GM19238 (cell line): ENCODE measurements around the gene FRAT2.
"Not testable (repeated sequence)": the region's sequence is repeated elsewhere in the genome, so short reads cannot be mapped to it uniquely, and the experiment has no call there.

Source experiments
- DNase-seq: peaks from one replicate; pipeline ENCODE4 v3.0.0; 2011; ENCODE audit warnings: low spot score; ENCODE audit not compliant: insufficient read length

Gene FRAT2

GRCh38 chr10:97356318-97356914 lies 21.9 kb upstream of the FRAT2 start:
- DNase-seq = no peak

DNA sequence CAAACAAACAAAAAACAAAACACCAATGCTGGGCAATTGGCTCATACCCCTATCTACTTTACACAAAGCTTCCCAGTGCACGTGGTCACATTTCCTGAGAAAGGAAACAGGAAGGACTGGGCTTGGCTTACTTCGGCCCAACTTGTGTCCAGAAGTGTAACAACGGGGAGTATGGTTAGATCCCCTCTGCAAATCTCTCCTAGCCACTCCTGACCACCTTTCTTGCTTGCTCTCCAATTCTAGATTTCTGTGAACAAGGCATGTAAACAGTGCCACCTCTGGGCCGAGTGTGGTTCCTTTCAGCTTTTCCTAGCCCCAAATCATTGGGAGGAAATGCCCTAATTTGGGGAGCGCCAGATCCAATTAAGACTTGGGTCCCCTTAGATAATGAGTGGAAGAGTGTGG lies 21.0 kb upstream of the FRAT2 start:
- no peak for DNase-seq

DNA sequence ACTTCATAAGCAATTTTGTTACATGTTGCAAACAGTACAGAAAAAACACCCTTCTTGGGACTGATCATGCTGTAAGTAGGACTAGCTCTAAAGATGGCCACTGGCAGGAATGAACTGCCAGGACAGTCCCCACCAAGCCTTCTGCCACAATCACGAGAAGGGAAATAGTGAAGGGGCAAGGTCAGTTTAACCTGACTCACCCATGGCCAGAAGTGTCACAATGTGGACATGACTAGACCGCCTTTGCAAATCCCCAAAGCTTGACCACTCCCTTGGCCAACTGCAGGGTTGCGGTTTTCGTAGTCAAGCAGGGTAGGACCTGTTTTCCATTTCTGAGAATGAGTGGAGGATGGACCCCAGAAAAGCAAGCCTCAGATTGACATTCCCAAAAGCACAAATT lies 19.4 kb upstream of the FRAT2 start:
- no peak for DNase-seq

GRCh38 chr10:97349752-97350513 lies 15.4 kb upstream of the FRAT2 start:
- no peak for DNase-seq

DNA sequence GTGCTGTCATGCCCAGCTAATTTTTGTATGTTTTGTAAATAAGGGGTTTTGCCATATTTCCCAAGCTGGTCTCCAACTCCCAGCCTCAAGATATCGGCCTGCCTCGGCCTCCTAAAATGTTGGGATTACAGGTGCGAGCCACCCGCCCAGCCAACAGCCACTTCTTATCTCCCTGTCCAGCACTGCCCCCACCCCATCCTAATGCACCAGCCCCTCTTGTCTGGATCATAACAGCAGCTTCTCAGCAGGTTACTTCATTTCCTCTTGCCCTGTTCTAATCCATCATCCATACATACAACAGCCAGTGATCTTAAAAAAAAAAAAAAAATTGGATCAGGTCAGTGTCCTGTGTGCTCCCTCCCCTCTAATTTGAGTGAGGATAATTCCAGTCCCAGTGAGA lies 12.8 kb upstream of the FRAT2 start:
- no peak for DNase-seq

DNA sequence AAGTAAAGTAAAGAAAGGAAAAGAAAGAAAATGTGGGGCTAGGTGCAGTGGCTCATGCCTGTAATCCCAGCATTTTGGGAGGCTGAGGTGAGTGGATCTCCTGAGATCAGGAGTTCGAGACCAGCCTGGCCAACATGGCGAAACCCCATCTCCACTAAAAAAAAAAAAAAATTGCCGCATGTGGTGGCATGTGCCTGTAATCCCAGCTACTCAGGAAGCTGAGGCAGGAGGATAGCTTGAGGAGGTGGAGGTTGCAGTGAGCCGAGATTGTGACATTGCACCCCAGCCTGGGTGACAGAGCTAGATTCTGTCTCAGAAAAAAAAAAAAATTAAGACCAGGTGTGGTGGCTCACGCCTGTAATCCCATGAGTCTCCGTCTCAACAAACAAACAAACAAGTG lies 9.1 kb upstream of the FRAT2 start:
- DNase-seq = not testable (repeated sequence)

- no peak for DNase-seq
Measured at GRCh38 chr10:97341416-97341815, 6.9 kb upstream of the FRAT2 start.

- DNase-seq = no peak
Measured at GRCh38 chr10:97338041-97338440, 3.5 kb upstream of the FRAT2 start.

DNA sequence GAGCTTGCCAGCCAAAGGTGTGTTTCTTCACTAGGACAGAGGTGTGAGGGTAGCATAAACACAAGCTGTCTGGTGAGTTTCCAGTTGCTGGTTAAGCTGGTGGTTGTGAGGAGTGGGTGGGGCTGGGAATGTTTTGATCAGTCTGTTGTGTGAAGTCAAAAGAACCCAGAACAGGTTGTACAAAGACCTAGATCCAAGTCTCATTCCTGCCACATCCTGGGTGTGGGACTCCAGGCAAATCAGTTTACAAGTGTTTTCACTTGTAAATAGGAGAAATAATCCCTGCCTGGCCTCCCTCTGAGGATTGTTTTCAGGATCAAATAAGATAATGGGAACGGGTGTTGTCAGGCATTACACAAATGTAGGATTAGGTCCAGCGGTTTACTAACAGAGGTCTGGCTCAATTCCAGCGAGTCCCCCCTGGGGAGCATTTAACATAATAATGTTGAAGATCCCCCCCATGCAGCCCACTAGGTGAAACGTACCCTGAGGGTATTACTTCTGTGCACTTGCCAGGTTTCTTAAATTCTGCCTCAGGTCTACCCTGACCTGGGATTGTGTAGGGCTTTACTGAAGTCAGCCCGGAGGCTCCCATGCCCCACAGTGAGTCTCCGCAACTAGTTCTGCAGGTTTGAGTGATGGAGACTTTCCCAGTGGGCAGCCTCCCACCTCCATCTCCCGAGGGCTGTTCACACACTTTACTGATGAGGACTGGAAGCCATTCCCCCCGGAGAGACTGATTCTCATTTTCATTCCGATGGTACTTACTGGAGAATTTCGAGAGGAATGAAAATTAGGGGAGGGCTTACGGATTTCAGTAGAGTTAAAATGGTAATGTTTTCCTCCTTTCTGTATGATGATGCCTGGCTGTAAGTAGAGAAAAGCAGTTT lies 2.7 kb upstream of the FRAT2 start:
- no peak for DNase-seq

GRCh38 chr10:97336446-97336845 lies 1.9 kb upstream of the FRAT2 start:
- no peak for DNase-seq

GRCh38 chr10:97336006-97336405 lies 1.5 kb upstream of the FRAT2 start:
- DNase-seq = no peak

DNA sequence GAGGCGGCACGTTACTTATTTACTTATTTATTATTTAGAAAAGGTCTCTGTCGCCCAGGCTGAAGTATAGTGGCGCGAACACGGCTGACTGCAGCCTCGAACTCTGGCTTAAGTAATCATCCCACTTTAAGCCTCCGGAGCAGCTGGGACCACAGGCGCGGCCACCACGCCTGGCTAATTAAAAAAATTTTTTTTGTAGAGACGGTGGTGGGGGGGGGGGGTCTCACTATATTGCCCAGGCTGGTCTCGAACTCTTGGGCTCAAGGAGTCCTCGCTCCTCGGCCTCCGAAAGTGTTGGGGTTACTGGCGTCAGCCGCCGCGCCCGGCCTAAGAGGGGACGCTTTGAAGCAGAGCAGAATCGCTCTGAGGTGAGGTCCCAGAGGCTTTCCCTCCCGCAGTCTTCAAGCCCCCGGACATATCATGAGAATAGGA lies 675 bp upstream of the FRAT2 start:
- no peak for DNase-seq

- DNase-seq = peak; percentile 27
Measured at GRCh38 chr10:97333601-97334369, 744 bp downstream of the FRAT2 start.

GRCh38 chr10:97333351-97333600 lies 1.3 kb downstream of the FRAT2 start:
- no peak for DNase-seq

DNA sequence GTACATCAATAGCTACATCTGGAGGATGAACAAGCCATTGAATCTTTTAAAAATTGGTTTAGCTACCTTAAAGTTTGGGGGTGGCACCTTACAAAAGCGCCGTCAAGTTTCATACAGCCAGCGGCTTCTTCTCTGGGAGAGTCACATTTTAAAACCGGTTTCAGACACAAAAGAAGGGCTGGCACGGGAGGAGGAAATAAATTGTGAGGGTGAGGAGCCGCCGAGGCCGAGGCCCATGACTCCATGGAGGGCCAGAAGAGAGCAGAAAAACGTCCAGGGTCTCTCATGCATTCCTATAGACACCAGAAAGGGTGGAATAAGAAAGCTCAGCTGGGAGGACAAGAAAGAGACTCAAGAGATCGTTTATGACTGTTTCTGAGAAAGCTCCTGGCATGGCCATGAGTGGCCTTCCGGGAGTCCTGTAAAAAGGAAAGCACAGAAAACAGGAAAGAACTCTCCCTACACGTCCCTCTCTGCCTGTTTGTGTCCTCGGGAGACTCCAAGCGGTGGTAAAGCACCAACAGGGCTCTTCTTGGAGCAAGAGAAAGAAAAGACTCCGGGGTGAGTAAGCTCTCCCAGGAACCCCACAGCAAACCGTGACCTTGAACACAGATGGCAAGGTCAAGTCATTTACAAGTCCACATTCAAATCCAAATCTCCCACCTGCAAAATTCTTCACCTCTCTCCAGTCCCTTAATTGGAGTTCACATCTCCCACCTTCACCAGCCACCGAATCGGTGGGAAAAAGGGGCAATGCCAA lies 1.8 kb downstream of the FRAT2 start:
- no peak for DNase-seq

DNA sequence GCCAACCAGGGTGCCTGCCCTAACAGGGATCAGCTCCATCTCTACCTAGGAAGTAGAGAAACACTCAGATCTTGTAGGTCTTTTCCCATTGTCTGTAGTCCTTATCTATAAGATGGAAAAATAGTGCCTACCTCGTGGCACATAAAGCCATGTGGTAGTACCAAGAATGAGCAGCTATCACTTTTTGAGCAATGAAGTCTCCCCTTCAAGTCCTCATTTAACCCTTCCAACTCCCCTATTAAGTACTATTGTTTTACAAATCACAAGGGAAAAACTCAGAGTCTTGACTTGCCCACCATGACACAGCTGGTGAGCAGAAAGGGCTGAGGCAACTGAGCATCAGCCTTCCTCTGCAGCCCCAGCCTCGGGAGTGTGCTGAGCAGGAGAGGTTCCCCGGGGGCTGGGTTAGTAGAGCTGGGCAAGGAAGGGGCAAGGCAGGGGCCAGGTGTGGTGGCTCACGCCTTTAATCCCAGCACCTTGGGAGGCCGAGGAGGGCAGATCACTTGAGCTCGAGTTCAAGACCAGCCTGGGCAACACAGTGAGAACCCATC lies 3.3 kb downstream of the FRAT2 start:
- DNase-seq = no peak

GRCh38 chr10:97329766-97330165 lies 4.8 kb downstream of the FRAT2 start:
- DNase-seq = no peak

- no peak for DNase-seq
Measured at GRCh38 chr10:97328646-97329453, 5.7 kb downstream of the FRAT2 start.

DNA sequence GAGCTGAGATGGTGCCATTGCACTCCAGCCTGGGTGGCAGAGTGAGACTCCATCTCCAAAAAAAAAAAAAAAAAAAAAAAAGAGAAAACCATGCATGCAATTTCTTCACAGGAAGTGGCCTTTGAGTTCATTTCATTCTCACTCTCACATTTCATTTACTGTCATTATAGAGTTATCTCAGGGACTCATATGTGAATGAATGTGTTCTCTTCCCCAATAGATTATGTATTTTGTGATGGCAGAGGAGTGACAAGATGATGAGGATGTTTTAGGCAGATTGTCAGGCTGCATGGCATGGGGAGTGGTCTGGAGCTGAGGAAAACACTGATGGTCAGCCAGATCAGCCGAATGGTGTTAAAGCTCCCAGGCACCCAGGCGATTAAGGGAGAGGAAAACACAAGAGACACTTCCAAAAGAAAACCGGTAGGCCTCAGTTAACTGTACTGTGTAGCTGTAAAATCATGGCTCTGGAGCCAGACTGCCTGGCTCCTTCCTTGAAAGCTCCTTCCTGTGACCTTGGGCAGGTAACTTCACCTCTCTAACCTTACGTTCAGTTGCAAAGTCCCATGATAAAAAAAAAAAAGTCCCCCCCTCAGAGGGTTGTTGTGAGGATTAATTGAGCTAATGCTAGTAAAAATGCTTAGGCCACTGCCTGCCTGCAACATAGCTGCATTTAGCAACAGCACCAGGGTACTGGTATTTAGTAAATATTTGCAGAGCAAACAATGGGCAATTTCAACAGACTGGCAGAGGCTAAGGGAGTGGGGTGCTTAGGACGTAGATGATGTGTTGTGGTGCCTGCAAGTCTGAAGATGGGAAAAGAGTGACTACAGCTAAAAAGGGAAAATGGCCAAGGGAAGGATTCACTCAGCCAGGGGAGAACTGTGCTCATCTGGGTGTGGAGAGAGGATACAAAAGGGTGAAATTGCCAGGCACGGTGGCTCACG lies 6.9 kb downstream of the FRAT2 start:
- no peak for DNase-seq
